ENCODE results near the gene PPP3R1. TPM values are rescaled to one million over a fixed set of nuclear protein-coding genes. Genes with fewer than 3 reads are reported as not detected.

Gene PPP3R1
- total RNA-seq, 1 experiment from 2014 or later: 70.9 TPM

DNA sequence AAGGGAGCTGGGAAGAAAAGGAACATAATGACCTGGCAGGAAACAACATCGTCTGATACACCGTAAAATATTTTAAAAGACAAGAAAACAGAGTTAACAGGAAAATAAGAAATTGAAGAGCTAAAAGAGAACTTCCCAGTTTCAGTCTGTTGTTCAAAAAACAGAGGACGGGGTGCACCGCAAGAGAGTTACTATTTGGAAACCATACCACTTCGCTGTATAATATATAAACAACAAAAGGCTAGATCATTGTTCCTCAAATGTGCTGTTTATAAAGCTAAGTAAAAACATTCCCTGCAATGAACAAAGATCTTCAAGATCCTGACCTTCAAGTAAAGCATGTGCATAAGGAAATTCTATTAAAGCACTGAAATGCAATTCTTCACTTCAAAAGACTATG lies 2.1 kb downstream of the PPP3R1 start:
- no peaks in the 10 kb centered on the region for H3K27me3 ChIP-seq (replicated peaks; ENCODE audit: control insufficient read depth, insufficient read depth, low read length)
- Mint-ChIP-seq H3K27me3 (ENCODE audit: insufficient read depth, unreplicated experiment) (no peaks in the 10 kb centered on the region), H3K36me3 (ENCODE audit: insufficient read depth, unreplicated experiment) (peaks cover 23% of the 10 kb centered on the region), H3K4me1 (ENCODE audit: low read depth, unreplicated experiment) (peaks cover 14% of the 10 kb centered on the region), H3K27ac (ENCODE audit: unreplicated experiment) (peak overlapping the region; percentile 4), H3K4me3 (ENCODE audit: unreplicated experiment) (peak overlapping the region; percentile 92), H3K9me3 (ENCODE audit: unreplicated experiment) (no peaks in the 10 kb centered on the region)
- intact Hi-C loops (cut with micrococcal nuclease; ENCODE audit: unreplicated experiment): loop anchor here (2.0 to 5.0 kb wide), 2 partner anchors 15 to 53 kb away; no protein-coding TSS in a partner anchor
- ChIA-PET CTCF (interaction anchor here (0.7 to 1.2 kb wide), 2 partner anchors 25 to 54 kb away, joined by 3 to 4 read pairs; no protein-coding TSS in a partner anchor), POLR2A (interaction anchor here (0.7 kb wide), 1 partner anchor 36 kb away, joined by 3 read pairs; no protein-coding TSS in a partner anchor)
- DNase-seq: no peak
- TF ChIP-seq, protein P1, sequence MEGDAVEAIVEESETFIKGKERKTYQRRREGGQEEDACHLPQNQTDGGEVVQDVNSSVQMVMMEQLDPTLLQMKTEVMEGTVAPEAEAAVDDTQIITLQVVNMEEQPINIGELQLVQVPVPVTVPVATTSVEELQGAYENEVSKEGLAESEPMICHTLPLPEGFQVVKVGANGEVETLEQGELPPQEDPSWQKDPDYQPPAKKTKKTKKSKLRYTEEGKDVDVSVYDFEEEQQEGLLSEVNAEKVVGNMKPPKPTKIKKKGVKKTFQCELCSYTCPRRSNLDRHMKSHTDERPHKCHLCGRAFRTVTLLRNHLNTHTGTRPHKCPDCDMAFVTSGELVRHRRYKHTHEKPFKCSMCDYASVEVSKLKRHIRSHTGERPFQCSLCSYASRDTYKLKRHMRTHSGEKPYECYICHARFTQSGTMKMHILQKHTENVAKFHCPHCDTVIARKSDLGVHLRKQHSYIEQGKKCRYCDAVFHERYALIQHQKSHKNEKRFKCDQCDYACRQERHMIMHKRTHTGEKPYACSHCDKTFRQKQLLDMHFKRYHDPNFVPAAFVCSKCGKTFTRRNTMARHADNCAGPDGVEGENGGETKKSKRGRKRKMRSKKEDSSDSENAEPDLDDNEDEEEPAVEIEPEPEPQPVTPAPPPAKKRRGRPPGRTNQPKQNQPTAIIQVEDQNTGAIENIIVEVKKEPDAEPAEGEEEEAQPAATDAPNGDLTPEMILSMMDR (IDR thresholded peaks at IDR 0.05; ENCODE audit: insufficient read depth in 1 of 2, low read depth in 1 of 2, low read length in 1 of 2, severe bottlenecking in 1 of 2, unreplicated experiment in 1 of 2): no peak
- no TSS peak for BruUV-seq (replicated peaks)
- peak overlapping the region; percentile 99 for H3K4me3 ChIP-seq (ENCODE audit: low read depth, low read length)
- no peaks in the 10 kb centered on the region for H3K9me3 ChIP-seq
- 0 out of 2 replicates have a peak, but pooled peaks cover 17% of the 10 kb centered on the region for H3K4me1 ChIP-seq
- H3K36me3 ChIP-seq (ENCODE audit: control insufficient read depth, insufficient read depth, low read length): no peaks in the 10 kb centered on the region

DNA sequence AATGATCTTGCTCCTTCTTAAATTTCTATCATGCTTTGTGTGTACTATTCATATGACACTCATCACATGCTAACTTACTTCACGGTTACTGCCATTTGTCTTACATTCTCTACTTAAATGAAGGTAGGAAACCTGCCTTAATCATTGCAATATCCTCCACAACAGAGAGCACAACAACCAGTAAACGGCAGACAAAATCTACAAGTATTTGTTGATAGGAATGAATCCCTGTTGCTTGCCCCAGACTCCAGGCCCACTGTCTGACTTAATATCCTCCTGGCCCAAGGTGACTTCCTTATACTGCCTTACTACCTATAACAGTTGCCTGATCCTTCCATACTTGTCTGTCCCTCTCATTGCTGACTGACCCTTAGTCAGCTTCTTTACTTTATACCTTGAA lies 3.5 kb downstream of the PPP3R1 start:
- BruUV-seq (replicated peaks): no TSS peak
- no peak overlapping the region for H3K4me3 Mint-ChIP-seq (ENCODE audit: unreplicated experiment)
- TF ChIP-seq, protein P1 (IDR thresholded peaks at IDR 0.05; ENCODE audit: insufficient read depth in 1 of 2, low read depth in 1 of 2, low read length in 1 of 2, severe bottlenecking in 1 of 2, unreplicated experiment in 1 of 2): no peak

DNA sequence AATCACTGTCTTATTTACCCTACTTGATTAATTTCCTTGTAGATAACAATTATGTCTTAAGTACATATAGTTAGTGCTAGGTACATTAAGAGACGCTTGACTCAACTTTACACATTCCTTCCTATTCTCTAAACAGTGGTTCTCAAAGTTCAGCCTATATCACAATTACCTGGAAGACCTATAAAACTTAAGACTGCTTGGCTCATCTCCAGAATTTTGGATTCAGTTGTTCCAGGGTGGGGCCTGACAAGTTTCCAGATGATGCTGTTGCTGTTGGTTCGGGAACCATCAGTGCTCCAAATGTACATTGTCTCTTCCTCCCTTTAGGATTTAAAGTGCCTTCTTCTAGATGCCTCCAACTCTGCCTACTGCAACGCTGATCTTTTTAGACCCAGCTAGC lies 4.0 kb downstream of the PPP3R1 start:
- BruUV-seq (replicated peaks): no TSS peak
- H3K4me3 ChIP-seq (ENCODE audit: low read depth, low read length): no peak overlapping the region
- Mint-ChIP-seq H3K4me1 (ENCODE audit: low read depth, unreplicated experiment) (peaks cover 7% of the 10 kb centered on the region), H3K27ac (ENCODE audit: unreplicated experiment) (no peak overlapping the region), H3K4me3 (ENCODE audit: unreplicated experiment) (no peak overlapping the region), H3K36me3 (ENCODE audit: insufficient read depth, unreplicated experiment) (peaks cover 23% of the 10 kb centered on the region), H3K27me3 (ENCODE audit: insufficient read depth, unreplicated experiment) (no peaks in the 10 kb centered on the region), H3K9me3 (ENCODE audit: unreplicated experiment) (no peaks in the 10 kb centered on the region)
- POLR2A ChIA-PET: no interaction called here
- TF ChIP-seq, protein P1 (IDR thresholded peaks at IDR 0.05; ENCODE audit: insufficient read depth in 1 of 2, low read depth in 1 of 2, low read length in 1 of 2, severe bottlenecking in 1 of 2, unreplicated experiment in 1 of 2): no peak
- CTCF ChIA-PET: interaction anchor here (0.6 kb wide), 1 partner anchor 57 kb away, joined by 3 read pairs; no protein-coding TSS in a partner anchor
- intact Hi-C loops (cut with micrococcal nuclease; ENCODE audit: unreplicated experiment): no loop called here
- 0 out of 2 replicates have a peak, but pooled peaks cover 17% of the 10 kb centered on the region for H3K4me1 ChIP-seq
- no peaks in the 10 kb centered on the region for H3K9me3 ChIP-seq
- no peak for DNase-seq
- no peaks in the 10 kb centered on the region for H3K27me3 ChIP-seq (replicated peaks; ENCODE audit: control insufficient read depth, insufficient read depth, low read length)
- no peaks in the 10 kb centered on the region for H3K36me3 ChIP-seq (ENCODE audit: control insufficient read depth, insufficient read depth, low read length)

More for the DNA sequence above, 3.5 kb downstream of the PPP3R1 start:
- H3K27me3 Mint-ChIP-seq (ENCODE audit: insufficient read depth, unreplicated experiment): no peaks in the 10 kb centered on the region
- 0 out of 2 replicates have a peak, but pooled peaks cover 17% of the 10 kb centered on the region for H3K4me1 ChIP-seq
- H3K36me3 ChIP-seq (ENCODE audit: control insufficient read depth, insufficient read depth, low read length): no peaks in the 10 kb centered on the region
- H3K9me3 ChIP-seq: no peaks in the 10 kb centered on the region
- peaks cover 23% of the 10 kb centered on the region for H3K36me3 Mint-ChIP-seq (ENCODE audit: insufficient read depth, unreplicated experiment)
- ChIA-PET CTCF (interaction anchor here (0.6 kb wide), 1 partner anchor 57 kb away, joined by 3 read pairs; no protein-coding TSS in a partner anchor), POLR2A (no interaction called here)
- H3K27ac Mint-ChIP-seq (ENCODE audit: unreplicated experiment): no peak overlapping the region
- intact Hi-C loops (cut with micrococcal nuclease; ENCODE audit: unreplicated experiment): no loop called here
- no peaks in the 10 kb centered on the region for H3K27me3 ChIP-seq (replicated peaks; ENCODE audit: control insufficient read depth, insufficient read depth, low read length)
- H3K4me3 ChIP-seq (ENCODE audit: low read depth, low read length): no peak overlapping the region
- no peak for DNase-seq
- H3K9me3 Mint-ChIP-seq (ENCODE audit: unreplicated experiment): no peaks in the 10 kb centered on the region
- peaks cover 7% of the 10 kb centered on the region for H3K4me1 Mint-ChIP-seq (ENCODE audit: low read depth, unreplicated experiment)
